ENCODE measurements around the gene FGF8. TPM values are rescaled to one million over a fixed set of nuclear protein-coding genes. Genes with fewer than 3 reads are reported as not detected.

The FGF8 gene
- total RNA-seq, 4 donors from 2014 or later: not detected

DNA sequence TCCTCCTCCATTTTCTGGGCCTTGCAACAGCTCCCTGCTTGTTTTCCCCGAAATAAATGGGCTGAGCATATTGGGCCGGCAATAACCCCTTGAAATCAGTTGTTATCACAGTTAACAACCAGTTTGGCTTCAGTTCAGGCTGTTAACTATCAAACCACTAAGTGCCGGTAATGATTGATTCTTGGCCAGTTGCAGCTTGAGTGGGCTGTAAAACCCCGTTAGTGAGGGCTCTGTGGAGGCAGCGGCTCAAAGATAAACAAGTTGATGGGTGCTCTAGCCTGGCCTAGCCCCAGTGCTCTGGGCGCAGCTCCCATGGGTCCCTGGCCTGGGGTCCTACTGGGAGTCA is 8.3 kb downstream of the FGF8 start:
- Histone ChIP-seq H3K27ac (no peak overlapping the region), H3K36me3 (no peaks in the 10 kb centered on the region), H3K9me3 (no peaks in the 10 kb centered on the region), H3K4me3 (no peak overlapping the region), H3K4me1 (no peaks in the 10 kb centered on the region), H3K27me3 (peaks cover 46% of the 10 kb centered on the region)
- DNase-seq (ENCODE audit: low spot score in 2 of 2): peak; percentile 21 to 44
- TF ChIP-seq, protein P1, sequence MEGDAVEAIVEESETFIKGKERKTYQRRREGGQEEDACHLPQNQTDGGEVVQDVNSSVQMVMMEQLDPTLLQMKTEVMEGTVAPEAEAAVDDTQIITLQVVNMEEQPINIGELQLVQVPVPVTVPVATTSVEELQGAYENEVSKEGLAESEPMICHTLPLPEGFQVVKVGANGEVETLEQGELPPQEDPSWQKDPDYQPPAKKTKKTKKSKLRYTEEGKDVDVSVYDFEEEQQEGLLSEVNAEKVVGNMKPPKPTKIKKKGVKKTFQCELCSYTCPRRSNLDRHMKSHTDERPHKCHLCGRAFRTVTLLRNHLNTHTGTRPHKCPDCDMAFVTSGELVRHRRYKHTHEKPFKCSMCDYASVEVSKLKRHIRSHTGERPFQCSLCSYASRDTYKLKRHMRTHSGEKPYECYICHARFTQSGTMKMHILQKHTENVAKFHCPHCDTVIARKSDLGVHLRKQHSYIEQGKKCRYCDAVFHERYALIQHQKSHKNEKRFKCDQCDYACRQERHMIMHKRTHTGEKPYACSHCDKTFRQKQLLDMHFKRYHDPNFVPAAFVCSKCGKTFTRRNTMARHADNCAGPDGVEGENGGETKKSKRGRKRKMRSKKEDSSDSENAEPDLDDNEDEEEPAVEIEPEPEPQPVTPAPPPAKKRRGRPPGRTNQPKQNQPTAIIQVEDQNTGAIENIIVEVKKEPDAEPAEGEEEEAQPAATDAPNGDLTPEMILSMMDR (IDR thresholded peaks at IDR 0.05): no peak
- TF ChIP-seq POLR2A (IDR thresholded peaks at IDR 0.05) (no peak), EP300 (IDR thresholded peaks at IDR 0.05) (no peak), POLR2AphosphoS5 (IDR thresholded peaks at IDR 0.05) (no peak)
- 64% methylated on average over 6 of the region's 6 CpGs for WGBS

DNA sequence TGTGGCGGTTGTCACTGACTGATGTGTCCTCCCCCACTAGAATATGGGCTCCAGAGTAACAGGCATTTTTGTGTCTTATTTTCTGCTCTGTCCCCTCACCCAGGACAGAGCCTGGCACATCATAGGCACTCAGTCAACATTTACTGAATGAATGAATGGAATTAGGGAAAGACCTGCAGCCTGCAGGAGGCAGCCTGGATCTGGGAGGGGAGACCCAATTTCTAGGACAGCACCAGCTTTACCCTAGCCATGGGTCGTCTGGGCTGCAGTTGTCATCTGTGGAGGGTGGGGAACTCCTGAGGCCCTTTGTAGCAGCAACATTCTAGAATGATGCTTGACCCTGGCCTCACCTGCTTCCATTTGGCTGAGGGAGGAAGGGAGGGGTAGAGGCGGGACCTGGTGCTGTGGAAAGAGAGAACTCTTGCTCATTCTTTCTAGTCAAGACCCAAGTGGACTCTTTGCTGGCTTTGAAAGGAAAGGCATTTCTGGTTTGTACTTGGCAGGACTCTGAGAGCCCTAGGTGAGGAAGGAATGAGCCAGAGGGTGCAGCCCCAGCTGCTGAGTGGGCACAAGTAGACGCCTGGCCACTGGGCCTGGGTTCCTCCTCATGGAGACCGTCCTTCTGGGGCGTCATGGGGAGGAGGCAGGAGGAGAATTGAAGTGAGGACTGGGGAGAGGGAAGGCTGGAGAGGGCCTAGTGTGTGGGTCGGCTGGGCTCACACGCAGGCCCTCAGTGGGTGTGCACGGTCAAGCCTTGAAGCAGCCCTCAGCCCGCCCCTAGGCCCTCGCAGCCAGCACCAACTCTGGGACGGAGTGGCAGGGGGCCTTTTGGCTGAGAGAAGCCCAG is 8.9 kb downstream of the FGF8 start:
- Histone ChIP-seq H3K36me3 (no peaks in the 10 kb centered on the region), H3K27ac (no peak overlapping the region), H3K27me3 (peaks cover 40% of the 10 kb centered on the region), H3K4me1 (no peaks in the 10 kb centered on the region), H3K9me3 (no peaks in the 10 kb centered on the region), H3K4me3 (no peak overlapping the region)
- 78% methylated on average over 12 of the region's 12 CpGs for WGBS
- DNase-seq (ENCODE audit: low spot score in 2 of 2): peak; percentile 35 to 72
- TF ChIP-seq EP300 (IDR thresholded peaks at IDR 0.05): no peak
- TF ChIP-seq, protein P1 (IDR thresholded peaks at IDR 0.05): no peak
- TF ChIP-seq POLR2AphosphoS5 (IDR thresholded peaks at IDR 0.05): no peak
- TF ChIP-seq POLR2A (IDR thresholded peaks at IDR 0.05): no peak

DNA sequence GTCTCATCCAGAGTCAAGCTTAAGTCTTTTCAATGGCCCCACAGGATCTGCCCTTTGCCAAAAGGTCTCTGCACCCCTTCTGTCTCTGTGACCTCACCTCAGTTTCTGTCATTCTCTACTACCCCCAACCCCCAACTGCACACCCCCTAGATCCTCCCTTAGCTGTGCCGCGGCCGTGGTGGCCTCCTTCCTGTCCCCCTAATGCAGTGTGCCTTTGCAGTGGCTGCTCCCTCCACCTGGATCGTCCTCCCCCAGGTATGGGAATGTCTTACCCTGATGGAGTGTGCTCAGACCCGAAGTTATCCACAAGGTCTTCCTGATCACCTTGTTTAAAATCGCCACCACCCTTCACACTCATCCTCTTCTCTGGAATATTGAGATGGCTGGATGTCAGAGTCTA is 9.6 kb downstream of the FGF8 start:
- Histone ChIP-seq H3K27me3 (peaks cover 33% of the 10 kb centered on the region), H3K4me1 (no peaks in the 10 kb centered on the region), H3K36me3 (no peaks in the 10 kb centered on the region), H3K27ac (no peak overlapping the region), H3K9me3 (no peaks in the 10 kb centered on the region), H3K4me3 (no peak overlapping the region)
- WGBS: 76% methylated on average over 6 of the region's 6 CpGs
- no peak for TF ChIP-seq POLR2A (IDR thresholded peaks at IDR 0.05)
- TF ChIP-seq POLR2AphosphoS5 (IDR thresholded peaks at IDR 0.05): no peak
- TF ChIP-seq, protein P1 (IDR thresholded peaks at IDR 0.05): no peak
- no peak for TF ChIP-seq EP300 (IDR thresholded peaks at IDR 0.05)
- DNase-seq (ENCODE audit: low spot score in 2 of 2): peak in 1 of 2 donors; percentile 54

DNA sequence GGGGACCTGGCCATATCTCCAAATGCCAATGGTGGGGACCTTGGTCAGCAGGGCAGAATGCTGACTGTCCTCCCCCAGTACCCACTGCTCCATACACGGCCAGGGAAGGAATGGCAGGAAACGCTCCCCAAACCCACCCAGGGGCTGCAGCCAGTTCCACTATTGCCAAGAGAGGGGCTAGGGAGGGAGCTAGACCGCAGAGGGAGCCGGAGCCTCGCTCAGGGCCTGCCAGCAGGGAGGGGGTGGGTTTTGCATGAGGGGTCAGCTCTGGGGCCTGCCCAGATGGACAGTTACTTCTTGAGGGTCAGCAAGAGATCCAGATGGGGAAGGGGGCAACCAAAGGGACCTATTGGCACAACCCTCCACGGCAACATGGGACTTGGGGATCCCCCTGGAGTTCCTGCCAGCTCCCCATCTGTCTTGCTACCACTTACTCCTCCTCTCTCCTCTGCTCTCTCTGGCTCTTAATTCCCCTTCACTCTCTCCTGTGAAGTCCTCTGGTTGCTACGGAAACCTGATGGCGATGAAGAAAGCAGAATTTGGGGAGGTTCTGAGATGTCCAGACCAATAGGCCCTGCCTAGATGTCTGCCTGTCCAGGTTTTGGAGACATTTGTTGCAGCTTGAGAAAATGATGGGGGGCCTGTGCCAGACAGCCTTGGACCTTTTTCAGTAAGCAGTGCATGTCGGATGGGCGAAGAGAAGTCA is 12.6 kb downstream of the FGF8 start:
- no peaks in the 10 kb centered on the region for H3K9me3 ChIP-seq
- H3K4me3 ChIP-seq: no peak overlapping the region
- no peaks in the 10 kb centered on the region for H3K36me3 ChIP-seq
- no peak overlapping the region for H3K27ac ChIP-seq
- H3K27me3 ChIP-seq: peaks cover 12% of the 10 kb centered on the region
- WGBS: 84% methylated on average over 10 of the region's 10 CpGs
- no peaks in the 10 kb centered on the region for H3K4me1 ChIP-seq
- TF ChIP-seq, protein P1 (IDR thresholded peaks at IDR 0.05): no peak
- TF ChIP-seq POLR2A (IDR thresholded peaks at IDR 0.05) (no peak), EP300 (IDR thresholded peaks at IDR 0.05) (no peak), POLR2AphosphoS5 (IDR thresholded peaks at IDR 0.05) (no peak)
- no peak for DNase-seq (ENCODE audit: low spot score in 2 of 2)

DNA sequence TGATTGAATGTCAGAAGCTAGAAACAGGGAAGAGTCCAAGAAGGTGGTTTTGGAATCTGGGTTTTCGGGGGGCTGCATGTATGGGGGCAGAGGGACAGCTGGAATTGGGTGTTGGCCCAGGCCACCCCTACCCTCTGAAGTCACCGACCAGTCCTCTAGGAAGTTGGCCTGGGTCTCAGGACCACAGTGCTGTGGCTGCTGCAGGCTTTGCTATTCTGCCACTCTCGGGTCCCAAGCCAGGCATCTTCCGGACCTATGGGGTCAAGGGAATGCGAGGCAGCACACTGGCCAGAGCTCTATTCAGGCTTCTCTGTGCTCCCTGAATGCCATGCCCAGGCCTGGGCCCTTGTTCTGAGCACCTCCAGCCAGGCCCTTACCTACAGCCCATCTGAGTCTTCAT is 13.2 kb downstream of the FGF8 start:
- Histone ChIP-seq H3K27me3 (peaks cover 6% of the 10 kb centered on the region), H3K9me3 (no peaks in the 10 kb centered on the region), H3K4me1 (no peaks in the 10 kb centered on the region), H3K36me3 (no peaks in the 10 kb centered on the region), H3K4me3 (no peak overlapping the region), H3K27ac (no peak overlapping the region)
- DNase-seq (ENCODE audit: low spot score in 2 of 2): no peak
- TF ChIP-seq EP300 (IDR thresholded peaks at IDR 0.05) (no peak), POLR2A (IDR thresholded peaks at IDR 0.05) (no peak), POLR2AphosphoS5 (IDR thresholded peaks at IDR 0.05) (no peak)
- TF ChIP-seq, protein P1 (IDR thresholded peaks at IDR 0.05): no peak
- WGBS: 91% methylated on average over 2 of the region's 5 CpGs
